ENCODE results near the gene CDK5R1. TPM values are rescaled to one million over a fixed set of nuclear protein-coding genes. Genes with fewer than 3 reads are reported as not detected.

CDK5R1 gene
- polyA plus RNA-seq, 1 of the 3 experiments (the other 2 are of a cell fraction), result 1.4 TPM

GRCh38 chr17:32470405-32471167 is 16.2 kb upstream of the CDK5R1 start (continued):
- TF ChIP-seq REST (IDR thresholded peaks at IDR 0.05; ENCODE audit: low read depth, low read length), result no peak
- no peak for TF ChIP-seq NFIC (IDR thresholded peaks at IDR 0.05; ENCODE audit: borderline replicate concordance)
- no peak for TF ChIP-seq ZBTB33 (IDR thresholded peaks at IDR 0.05; ENCODE audit: borderline replicate concordance, low read depth)
- no peak for TF ChIP-seq FOXM1 (IDR thresholded peaks at IDR 0.05; ENCODE audit: low read depth)

- no peak overlapping the region for H3K27ac ChIP-seq (ENCODE audit: low read depth in 2 of 2, low read length in 1 of 2)
- CTCF ChIA-PET, result interaction anchor here (0.8 to 7.5 kb wide), 5 partner anchors 10 to 445 kb away, joined by 3 to 62 read pairs (median 3); no protein-coding TSS in a partner anchor
- 100% methylated on average over 4 of the region's 4 CpGs for WGBS (ENCODE audit: low lambda C conversion rate)
- H3K4me3 ChIP-seq (ENCODE audit: low read depth in 2 of 2, low read length in 1 of 2), result no peak overlapping the region
- H3K9me3 ChIP-seq, result no peaks in the 10 kb centered on the region
- no peaks in the 10 kb centered on the region for H3F3A ChIP-seq (replicated peaks; ENCODE audit: insufficient read depth)
- H3K27me3 ChIP-seq (ENCODE audit: insufficient read depth), result no peaks in the 10 kb centered on the region
- peaks cover 34% of the 10 kb centered on the region for H3K79me2 ChIP-seq (ENCODE audit: insufficient read depth)
- H3K4me1 ChIP-seq (ENCODE audit: control insufficient read depth in 1 of 2, insufficient read depth in 2 of 2, low read depth in 1 of 2, low read length in 1 of 2), result no peaks in the 10 kb centered on the region
- no peaks in the 10 kb centered on the region for H3K9me2 ChIP-seq
- no peak for TF ChIP-seq MXI1 (IDR thresholded peaks at IDR 0.05; ENCODE audit: low read depth, low read length)
- no peak for TF ChIP-seq USF2 (IDR thresholded peaks at IDR 0.05; ENCODE audit: borderline replicate concordance, low read depth, low read length)
- TF ChIP-seq EP300 (IDR thresholded peaks at IDR 0.05; ENCODE audit: borderline replicate concordance in 1 of 2, low read depth in 1 of 2, low read length in 1 of 2), result no peak
- no peak for TF ChIP-seq FOXJ3 (CRISPR knock-in tag; IDR thresholded peaks at IDR 0.05)
- no peak for TF ChIP-seq FOSL2 (IDR thresholded peaks at IDR 0.05; ENCODE audit: borderline replicate concordance, low read depth)
- TF ChIP-seq POLR2AphosphoS5 (IDR thresholded peaks at IDR 0.05; ENCODE audit: low read depth, low read length), result no peak
- no peak for TF ChIP-seq YY1 (IDR thresholded peaks at IDR 0.05; ENCODE audit: low read depth)
- TF ChIP-seq IRF3 (IDR thresholded peaks at IDR 0.05; ENCODE audit: low read depth, low read length), result no peak
- no peak for TF ChIP-seq ELF1 (IDR thresholded peaks at IDR 0.05)
- no peak for TF ChIP-seq MAX (IDR thresholded peaks at IDR 0.05; ENCODE audit: low read depth)
- no peak for TF ChIP-seq ZBTB33 (IDR thresholded peaks at IDR 0.05; ENCODE audit: borderline replicate concordance, low read depth)
- no peak for DNase-seq
- no peak overlapping the region for H2AFZ ChIP-seq (ENCODE audit: low read depth)
- no peak overlapping the region for H3K4me2 ChIP-seq
- H3K9ac ChIP-seq, result no peak overlapping the region
- POLR2A ChIA-PET, result no interaction called here
- H3K36me3 ChIP-seq (replicated peaks in 1 of 2; ENCODE audit: control insufficient read depth in 1 of 2, insufficient read depth in 2 of 2, low read length in 1 of 2), result peaks cover 66 to 85% of the 10 kb centered on the region in 2 experiments
- H4K20me1 ChIP-seq (ENCODE audit: insufficient read depth), result peaks cover 11% of the 10 kb centered on the region
Observed at GRCh38 chr17:32471652-32472051, 15.1 kb upstream of the CDK5R1 start.

All from SK-N-SH (cell line).